GM18520 (cell line): ENCODE results near the gene KLF2.
"Not testable (repeated sequence)": the region's sequence is repeated elsewhere in the genome, so short reads cannot be mapped to it uniquely, and the experiment has no call there.

Source experiments
- ATAC-seq: cut with Tn5 transposase; IDR thresholded peaks from one replicate; pipeline ENCODE4 v1.9.1; 2021; ENCODE audit not compliant: unreplicated experiment

Gene KLF2

GRCh38 chr19:16336571-16336970, 11.9 kb downstream of the KLF2 start:
- ATAC-seq = no peak

- no peak for ATAC-seq
These were observed 13.3 kb downstream of the KLF2 start for GRCh38 chr19:16337809-16338469.

- ATAC-seq = peak; percentile 34
These were observed 14.1 kb downstream of the KLF2 start for GRCh38 chr19:16338470-16339360.

- no peak for ATAC-seq
These were observed 14.7 kb downstream of the KLF2 start for GRCh38 chr19:16339361-16339725.

GRCh38 chr19:16340092-16340491, 15.5 kb downstream of the KLF2 start:
- ATAC-seq = no peak

- ATAC-seq = no peak
These were observed 16.0 kb downstream of the KLF2 start for GRCh38 chr19:16340654-16341053.

GRCh38 chr19:16342002-16342715, 17.5 kb downstream of the KLF2 start:
- ATAC-seq = peak; percentile 48

- ATAC-seq = no peak
These were observed 18.5 kb downstream of the KLF2 start for GRCh38 chr19:16343156-16343555.

GRCh38 chr19:16345457-16345856, 20.8 kb downstream of the KLF2 start:
- no peak for ATAC-seq

- not testable (repeated sequence) for ATAC-seq
These were observed 22.5 kb downstream of the KLF2 start for GRCh38 chr19:16347099-16347498.

- ATAC-seq = no peak
These were observed 23.1 kb downstream of the KLF2 start for GRCh38 chr19:16347706-16348105.

GRCh38 chr19:16349551-16350152, 25.0 kb downstream of the KLF2 start:
- no peak for ATAC-seq

- ATAC-seq = no peak
These were observed 26.6 kb downstream of the KLF2 start for GRCh38 chr19:16351133-16351809.

GRCh38 chr19:16355293-16356043, 30.8 kb downstream of the KLF2 start:
- ATAC-seq = no peak

- no peak for ATAC-seq
These were observed 33.8 kb downstream of the KLF2 start for GRCh38 chr19:16358456-16358855.

- ATAC-seq = no peak
These were observed 34.4 kb downstream of the KLF2 start for GRCh38 chr19:16359074-16359473.

GRCh38 chr19:16359964-16360363, 35.3 kb downstream of the KLF2 start:
- no peak for ATAC-seq

GRCh38 chr19:16360738-16361137, 36.1 kb downstream of the KLF2 start:
- ATAC-seq = no peak

- no peak for ATAC-seq
These were observed 36.6 kb downstream of the KLF2 start for GRCh38 chr19:16361254-16361653.

- no peak for ATAC-seq
These were observed 37.3 kb downstream of the KLF2 start for GRCh38 chr19:16361926-16362325.
